GM23248 (cell line): ENCODE measurements around the gene GGTLC3. TPM values are rescaled to one million over a fixed set of nuclear protein-coding genes. Genes with fewer than 3 reads are reported as not detected.
"Not testable (repeated sequence)": the region's sequence is repeated elsewhere in the genome, so short reads cannot be mapped to it uniquely, and the experiment has no call there.

ENCODE experiments used
- DNase-seq: peaks from one replicate; pipeline ENCODE4 v3.0.0-alpha.2; 2015
- H2AFZ ChIP-seq: fragments of 200-600 bp; sonication (generic); 2 replicates; pipeline ENCODE4 v1.6.1; 2016; ENCODE audit warnings: antibody characterized with exemption
- H3F3A ChIP-seq: fragments of 200-600 bp; sonication (generic); 2 replicates; pipeline ENCODE4 v1.6.1; 2016; ENCODE audit warnings: mild to moderate bottlenecking, antibody characterized with exemption, mixed run types; ENCODE audit not compliant: insufficient read depth
- H3K27ac ChIP-seq: fragments of 200-600 bp; sonication (generic); 2 replicates; pipeline ENCODE4 v1.5.1; 2016; ENCODE audit warnings: mild to moderate bottlenecking
- H3K27me3 ChIP-seq: fragments of 200-600 bp; sonication (generic); replicated peaks from 2 replicates; pipeline ENCODE4 v1.6.1; 2016; ENCODE audit warnings: mild to moderate bottlenecking; ENCODE audit not compliant: insufficient read depth
- H3K36me3 ChIP-seq: fragments of 200-600 bp; sonication (generic); 2 replicates; pipeline ENCODE4 v1.6.1; 2016; ENCODE audit warnings: low read depth, mild to moderate bottlenecking
- H3K4me1 ChIP-seq: fragments of 200-600 bp; sonication (generic); 2 replicates; pipeline ENCODE4 v1.6.1; 2016; ENCODE audit warnings: mild to moderate bottlenecking; ENCODE audit not compliant: insufficient read depth
- H3K4me2 ChIP-seq: fragments of 200-600 bp; sonication (generic); one replicate; pipeline ENCODE4 v1.6.1; 2016; ENCODE audit warnings: mild to moderate bottlenecking; ENCODE audit not compliant: unreplicated experiment
- H3K4me3 ChIP-seq: fragments of 200-600 bp; sonication (generic); 2 replicates; pipeline ENCODE4 v1.5.1; 2016; ENCODE audit warnings: mild to moderate bottlenecking
- H3K79me2 ChIP-seq: fragments of 200-600 bp; sonication (generic); 2 replicates; pipeline ENCODE4 v1.6.1; 2016; ENCODE audit warnings: mild to moderate bottlenecking; ENCODE audit not compliant: insufficient read depth
- H3K9ac ChIP-seq: fragments of 200-600 bp; sonication (generic); 2 replicates; pipeline ENCODE4 v1.6.1; 2016; ENCODE audit warnings: mild to moderate bottlenecking
- H3K9me2 ChIP-seq: fragments of 200-600 bp; sonication (generic); 2 replicates; pipeline ENCODE4 v1.6.1; 2016; ENCODE audit warnings: mixed run types, mild to moderate bottlenecking, moderate library complexity; ENCODE audit not compliant: insufficient read depth
- H3K9me3 ChIP-seq: fragments of 200-600 bp; sonication (generic); one replicate; pipeline ENCODE4 v1.6.1; 2017; ENCODE audit warnings: low read depth
- H4K20me1 ChIP-seq: fragments of 200-600 bp; sonication (generic); 2 replicates; pipeline ENCODE4 v1.6.0; 2016; ENCODE audit not compliant: insufficient read depth
- WGBS, 2 experiments: methylation state at CpG; one replicate each; pipeline ENCODE4 v1.1.6; 2015 to 2017; ENCODE audit warnings: low lambda C conversion rate in 2 of 2, low coverage in 1 of 2; ENCODE audit errors: missing lambda C conversion rate in 2 of 2; 5-methylcytosine and 5-hydroxymethylcytosine counted together
- in situ Hi-C: fragments of 300-500 bp; cut with MboI; formaldehyde crosslinking; loops from 2 replicates; pipeline ENCODE4 v1.15.0; 2020
- polyA plus RNA-seq: library from polyadenylated mRNA; unstranded; fragments of >200 nt; fragmentation: Nextera tagmentation; extraction: Ambion mirVana; gene quantifications from 2 replicates; pipeline ENCODE4 v1.2.1, GENCODE V29; 2016
- total RNA-seq: library from RNA; depleted of rRNA; stranded (reverse); fragments of >200 nt; shearing (Covaris generic); gene quantifications from 2 replicates; pipeline ENCODE4 v1.2.3, GENCODE V29; 2014; rRNA removed

Gene GGTLC3
- total RNA-seq, result not detected in 2 replicates
- polyA plus RNA-seq, result not detected in 2 replicates

- H3F3A ChIP-seq, H3K27me3 ChIP-seq, H3K36me3 ChIP-seq, H4K20me1 ChIP-seq, H3K9ac ChIP-seq, H3K27ac ChIP-seq, H3K9me3 ChIP-seq, DNase-seq, H2AFZ ChIP-seq, H3K4me2 ChIP-seq, H3K79me2 ChIP-seq, H3K4me3 ChIP-seq, H3K9me2 ChIP-seq, in situ Hi-C loops, H3K4me1 ChIP-seq: not testable (repeated sequence)
- 50% methylated on average over 2 of the region's 5 CpGs; no CpG with 5 or more reads in 1 of the 2 experiments for WGBS, 2 experiments
Measured at GRCh38 chr22:18518061-18518460, at the start of gene GGTLC3. GGTLC3 (minus strand) TSS chr22:18518161; CDS start chr22:18517897, 264 bp downstream.

- H4K20me1 ChIP-seq, in situ Hi-C loops, H3K4me3 ChIP-seq, H3K4me1 ChIP-seq, H3K27me3 ChIP-seq, H3K9me3 ChIP-seq, H3K9ac ChIP-seq, DNase-seq, H3F3A ChIP-seq, H3K36me3 ChIP-seq, H2AFZ ChIP-seq, H3K9me2 ChIP-seq, H3K4me2 ChIP-seq, H3K27ac ChIP-seq, H3K79me2 ChIP-seq: not testable (repeated sequence)
- WGBS, 2 experiments, result no CpG with 5 or more reads among the region's 16 CpGs
Measured at GRCh38 chr22:18560099-18560974, 42.4 kb upstream of the GGTLC3 start.

- H3F3A ChIP-seq, H3K79me2 ChIP-seq, H3K27ac ChIP-seq, in situ Hi-C loops, H3K4me3 ChIP-seq, H3K9me3 ChIP-seq, H3K36me3 ChIP-seq, H3K9me2 ChIP-seq, H3K9ac ChIP-seq, DNase-seq, H3K4me2 ChIP-seq, H3K4me1 ChIP-seq, H4K20me1 ChIP-seq, H3K27me3 ChIP-seq, H2AFZ ChIP-seq: not testable (repeated sequence)
- WGBS, 2 experiments, result no CpG with 5 or more reads among the region's 6 CpGs
Measured at GRCh38 chr22:18558939-18559338, 41.0 kb upstream of the GGTLC3 start.

DNA sequence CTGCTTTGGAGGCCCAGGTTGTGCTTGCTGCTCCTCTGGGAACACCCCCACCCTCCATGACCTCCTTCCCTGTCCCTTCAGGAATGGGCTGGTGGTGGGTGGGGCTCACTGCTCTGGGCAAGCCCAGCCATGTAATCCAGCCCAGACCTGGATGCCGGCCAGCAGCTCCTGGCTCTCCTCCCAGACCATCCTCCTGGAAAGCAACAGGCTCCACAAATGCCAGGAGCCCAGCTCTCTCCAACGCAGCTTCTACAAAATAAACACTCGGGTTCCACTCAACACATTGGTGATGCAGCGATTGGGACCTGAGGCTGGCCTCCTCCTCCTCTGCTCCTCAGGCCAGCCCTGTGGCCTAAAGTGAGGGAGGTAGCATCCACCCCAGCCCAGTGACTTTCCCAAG lies 40.6 kb upstream of the GGTLC3 start:
- H3K27me3 ChIP-seq, H3K9me2 ChIP-seq, H3K4me1 ChIP-seq, H3K36me3 ChIP-seq, H3F3A ChIP-seq, H3K4me3 ChIP-seq, H3K4me2 ChIP-seq, H3K9ac ChIP-seq, in situ Hi-C loops, DNase-seq, H3K27ac ChIP-seq, H3K9me3 ChIP-seq, H3K79me2 ChIP-seq, H2AFZ ChIP-seq, H4K20me1 ChIP-seq: not testable (repeated sequence)
- no CpG with 5 or more reads among the region's 4 CpGs for WGBS, 2 experiments

- DNase-seq, H3K79me2 ChIP-seq: not testable (repeated sequence)
Measured at GRCh38 chr22:18554280-18555256, 36.6 kb upstream of the GGTLC3 start.

DNA sequence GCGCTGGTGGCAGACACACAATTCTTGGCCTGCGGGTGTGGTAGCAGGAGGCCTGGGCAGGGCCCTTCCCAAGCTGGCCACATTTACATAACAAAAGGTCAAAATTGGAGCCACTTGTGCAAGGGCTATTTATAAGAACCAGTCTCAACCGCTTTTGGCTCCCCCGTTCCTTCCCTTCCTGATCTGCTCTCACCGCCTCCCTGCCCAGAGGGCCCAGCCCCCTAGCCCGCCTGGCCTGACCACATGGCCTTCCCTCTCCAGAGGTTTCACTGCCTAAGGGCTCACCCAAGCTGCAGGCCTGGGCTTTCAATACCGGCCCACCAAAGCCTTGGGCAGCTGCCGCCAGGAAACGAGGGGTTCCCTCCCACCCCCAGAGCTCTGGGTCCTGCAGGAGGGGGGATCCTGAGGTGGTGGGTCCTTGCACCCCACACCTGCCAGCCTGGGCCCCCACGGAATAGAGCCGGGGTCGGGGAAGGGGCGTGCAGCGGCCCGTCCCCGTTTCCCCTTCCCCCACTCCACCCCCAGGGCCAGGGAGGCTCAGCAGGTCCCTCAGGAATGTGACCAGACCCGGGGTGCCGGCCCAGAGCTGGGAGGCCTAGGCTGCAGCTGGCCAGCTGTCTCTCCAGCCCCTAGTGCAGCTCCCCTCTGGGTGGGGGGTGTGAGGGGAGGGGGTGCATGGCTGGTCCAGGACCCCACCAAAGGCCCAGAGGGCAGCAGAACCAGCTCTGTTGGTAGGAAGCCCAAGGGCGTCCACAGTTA lies 35.1 kb upstream of the GGTLC3 start:
- not testable (repeated sequence) for H4K20me1 ChIP-seq

More at GRCh38 chr22:18554280-18555256, 36.6 kb upstream of the GGTLC3 start:
- H3K4me2 ChIP-seq, H3F3A ChIP-seq, in situ Hi-C loops, H4K20me1 ChIP-seq, H3K4me1 ChIP-seq, H3K9me3 ChIP-seq, H3K4me3 ChIP-seq, H3K9me2 ChIP-seq, H3K9ac ChIP-seq, H3K36me3 ChIP-seq, H3K27ac ChIP-seq, H3K27me3 ChIP-seq, H2AFZ ChIP-seq: not testable (repeated sequence)
- no CpG with 5 or more reads among the region's 22 CpGs for WGBS, 2 experiments

DNA sequence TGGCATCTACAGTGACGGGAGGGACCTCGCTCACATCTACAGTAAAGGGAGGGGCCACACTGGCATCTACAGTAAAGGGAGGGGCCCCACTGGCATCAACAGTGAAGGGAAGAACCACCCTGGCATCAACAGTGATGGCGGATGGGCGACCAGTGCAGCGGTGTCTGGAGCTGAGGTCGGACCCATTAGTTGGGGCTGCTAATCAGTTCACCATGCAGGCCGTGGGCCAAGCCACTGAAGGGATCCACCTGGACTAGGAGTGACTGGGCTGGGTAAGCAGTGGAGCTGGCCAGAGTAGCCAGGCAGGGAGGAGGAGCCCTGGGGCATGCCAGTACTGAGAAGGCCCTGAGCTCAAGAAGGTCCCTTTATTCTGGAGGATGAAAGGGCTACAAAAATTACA lies 33.1 kb upstream of the GGTLC3 start:
- H3K4me2 ChIP-seq, H3K4me1 ChIP-seq, H3K9me2 ChIP-seq, H3K27ac ChIP-seq, H3K9me3 ChIP-seq, H3K4me3 ChIP-seq, in situ Hi-C loops, H4K20me1 ChIP-seq, H3K79me2 ChIP-seq, DNase-seq, H3F3A ChIP-seq, H3K9ac ChIP-seq, H3K27me3 ChIP-seq, H3K36me3 ChIP-seq, H2AFZ ChIP-seq: not testable (repeated sequence)
- 91 to 94% methylated on average over 2 to 6 of the region's 7 CpGs for WGBS, 2 experiments

More for the DNA sequence above, 35.1 kb upstream of the GGTLC3 start:
- H3K79me2 ChIP-seq, H3K4me1 ChIP-seq, H3K27ac ChIP-seq, H3K9me2 ChIP-seq, H3K9me3 ChIP-seq, H3F3A ChIP-seq, H3K27me3 ChIP-seq, H3K9ac ChIP-seq, DNase-seq, H3K4me2 ChIP-seq, H3K4me3 ChIP-seq, H2AFZ ChIP-seq, in situ Hi-C loops, H3K36me3 ChIP-seq: not testable (repeated sequence)
- no CpG with 5 or more reads among the region's 19 CpGs for whole genome bisulfite sequencing, 2 experiments
